Measurements from ENCODE around the gene KLF1. TPM values are rescaled to one million over a fixed set of nuclear protein-coding genes. Genes with fewer than 3 reads are reported as not detected.
A peak's percentile ranks its signal among the peaks of the same experiment; 100 is the strongest.

Gene KLF1
- polyA plus RNA-seq, 1 of the 3 experiments (the other 2 are of a cell fraction), result not detected

DNA sequence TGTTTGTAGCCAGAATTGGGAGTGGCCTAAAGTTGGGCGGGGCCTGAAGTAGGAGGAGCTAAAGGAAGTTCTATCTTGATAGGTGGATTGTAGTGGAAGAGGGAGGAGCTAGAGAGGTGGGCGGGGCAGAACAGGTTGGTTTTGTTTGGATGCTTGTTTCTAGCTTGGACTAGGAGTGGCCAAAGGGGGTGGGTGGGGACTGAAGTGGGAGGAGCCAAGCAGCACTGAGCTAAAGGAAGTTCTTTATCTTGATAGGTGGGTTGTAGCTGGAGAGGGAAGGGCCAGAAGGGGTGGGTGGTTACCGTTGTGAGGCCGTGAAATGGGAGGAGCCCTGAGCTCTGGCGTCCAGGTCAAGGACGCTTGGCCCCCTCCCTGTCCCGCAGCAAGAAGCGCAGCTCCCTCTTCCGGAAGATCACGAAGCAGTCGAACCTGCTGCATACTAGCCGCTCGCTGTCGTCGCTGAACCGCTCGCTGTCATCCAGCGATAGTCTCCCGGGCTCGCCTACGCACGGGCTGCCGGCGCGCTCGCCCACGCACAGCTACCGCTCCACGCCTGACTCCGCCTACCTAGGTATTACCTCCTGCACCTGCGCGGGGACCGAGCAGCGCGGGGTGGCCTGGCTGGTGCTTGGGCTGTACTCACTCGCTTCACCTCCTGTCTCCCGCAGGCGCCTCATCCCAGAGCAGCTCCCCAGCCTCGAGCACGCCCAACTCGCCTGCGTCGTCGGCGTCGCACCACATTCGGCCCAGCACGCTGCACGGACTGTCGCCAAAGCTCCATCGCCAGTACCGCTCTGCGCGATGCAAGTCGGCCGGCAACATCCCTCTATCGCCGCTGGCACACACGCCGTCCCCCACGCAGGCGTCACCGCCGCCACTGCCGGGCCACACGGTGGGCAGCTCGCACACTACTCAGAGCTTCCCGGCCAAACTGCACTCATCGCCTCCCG, 13.8 kb downstream of the KLF1 start:
- no peak overlapping the region for H3K4me2 ChIP-seq
- H3K4me3 ChIP-seq (ENCODE audit: low read depth in 2 of 2, low read length in 1 of 2), result no peak overlapping the region
- DNase-seq, result peak; percentile 83
- no peaks in the 10 kb centered on the region for H3K4me1 ChIP-seq (ENCODE audit: control insufficient read depth in 1 of 2, insufficient read depth in 2 of 2, low read depth in 1 of 2, low read length in 1 of 2)
- H3K9me3 ChIP-seq, result no peaks in the 10 kb centered on the region
- H3K36me3 ChIP-seq (replicated peaks in 1 of 2; ENCODE audit: control insufficient read depth in 1 of 2, insufficient read depth in 2 of 2, low read length in 1 of 2), result peaks cover 0 to 3% of the 10 kb centered on the region in 2 experiments
- no peaks in the 10 kb centered on the region for H3K27me3 ChIP-seq (ENCODE audit: insufficient read depth)
- peaks cover 7% of the 10 kb centered on the region for H3F3A ChIP-seq (replicated peaks; ENCODE audit: insufficient read depth)
- no peak overlapping the region for H2AFZ ChIP-seq (ENCODE audit: low read depth)
- 98% methylated on average over 70 of the region's 70 CpGs for WGBS (ENCODE audit: low lambda C conversion rate)
- no peak overlapping the region for H3K9ac ChIP-seq
- CTCF ChIA-PET, result interaction anchor here (0.6 to 10.3 kb wide), 7 partner anchors 7 to 458 kb away, joined by 3 to 62 read pairs (median 4); partner anchors contain the start of gene KLF1
- no peaks in the 10 kb centered on the region for H3K9me2 ChIP-seq
- no peaks in the 10 kb centered on the region for H3K79me2 ChIP-seq (ENCODE audit: insufficient read depth)
- TF ChIP-seq, protein P1, sequence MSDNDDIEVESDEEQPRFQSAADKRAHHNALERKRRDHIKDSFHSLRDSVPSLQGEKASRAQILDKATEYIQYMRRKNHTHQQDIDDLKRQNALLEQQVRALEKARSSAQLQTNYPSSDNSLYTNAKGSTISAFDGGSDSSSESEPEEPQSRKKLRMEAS (IDR thresholded peaks at IDR 0.05; ENCODE audit: low read depth), result no peak
- TF ChIP-seq RCOR1 (IDR thresholded peaks at IDR 0.05; ENCODE audit: low read length), result no peak
- TF ChIP-seq RXRA (IDR thresholded peaks at IDR 0.05; ENCODE audit: borderline replicate concordance, low read depth), result no peak
- no peak for TF ChIP-seq MEF2A (IDR thresholded peaks at IDR 0.05; ENCODE audit: borderline replicate concordance, low read depth)
- TF ChIP-seq GABPA (IDR thresholded peaks at IDR 0.05; ENCODE audit: low read depth), result no peak
- TF ChIP-seq NFIC (IDR thresholded peaks at IDR 0.05; ENCODE audit: borderline replicate concordance), result no peak
- TF ChIP-seq JUND (IDR thresholded peaks at IDR 0.05), result no peak
- TF ChIP-seq, protein P2, sequence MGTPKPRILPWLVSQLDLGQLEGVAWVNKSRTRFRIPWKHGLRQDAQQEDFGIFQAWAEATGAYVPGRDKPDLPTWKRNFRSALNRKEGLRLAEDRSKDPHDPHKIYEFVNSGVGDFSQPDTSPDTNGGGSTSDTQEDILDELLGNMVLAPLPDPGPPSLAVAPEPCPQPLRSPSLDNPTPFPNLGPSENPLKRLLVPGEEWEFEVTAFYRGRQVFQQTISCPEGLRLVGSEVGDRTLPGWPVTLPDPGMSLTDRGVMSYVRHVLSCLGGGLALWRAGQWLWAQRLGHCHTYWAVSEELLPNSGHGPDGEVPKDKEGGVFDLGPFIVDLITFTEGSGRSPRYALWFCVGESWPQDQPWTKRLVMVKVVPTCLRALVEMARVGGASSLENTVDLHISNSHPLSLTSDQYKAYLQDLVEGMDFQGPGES (IDR thresholded peaks at IDR 0.05; ENCODE audit: low read depth, low read length), result no peak
- no peak for TF ChIP-seq FOXJ3 (CRISPR knock-in tag; IDR thresholded peaks at IDR 0.05)
- TF ChIP-seq SMC3 (IDR thresholded peaks at IDR 0.05; ENCODE audit: low read depth, low read length), result no peak
- TF ChIP-seq RFX5 (IDR thresholded peaks at IDR 0.05; ENCODE audit: low read length), result no peak
- TF ChIP-seq, protein P3, sequence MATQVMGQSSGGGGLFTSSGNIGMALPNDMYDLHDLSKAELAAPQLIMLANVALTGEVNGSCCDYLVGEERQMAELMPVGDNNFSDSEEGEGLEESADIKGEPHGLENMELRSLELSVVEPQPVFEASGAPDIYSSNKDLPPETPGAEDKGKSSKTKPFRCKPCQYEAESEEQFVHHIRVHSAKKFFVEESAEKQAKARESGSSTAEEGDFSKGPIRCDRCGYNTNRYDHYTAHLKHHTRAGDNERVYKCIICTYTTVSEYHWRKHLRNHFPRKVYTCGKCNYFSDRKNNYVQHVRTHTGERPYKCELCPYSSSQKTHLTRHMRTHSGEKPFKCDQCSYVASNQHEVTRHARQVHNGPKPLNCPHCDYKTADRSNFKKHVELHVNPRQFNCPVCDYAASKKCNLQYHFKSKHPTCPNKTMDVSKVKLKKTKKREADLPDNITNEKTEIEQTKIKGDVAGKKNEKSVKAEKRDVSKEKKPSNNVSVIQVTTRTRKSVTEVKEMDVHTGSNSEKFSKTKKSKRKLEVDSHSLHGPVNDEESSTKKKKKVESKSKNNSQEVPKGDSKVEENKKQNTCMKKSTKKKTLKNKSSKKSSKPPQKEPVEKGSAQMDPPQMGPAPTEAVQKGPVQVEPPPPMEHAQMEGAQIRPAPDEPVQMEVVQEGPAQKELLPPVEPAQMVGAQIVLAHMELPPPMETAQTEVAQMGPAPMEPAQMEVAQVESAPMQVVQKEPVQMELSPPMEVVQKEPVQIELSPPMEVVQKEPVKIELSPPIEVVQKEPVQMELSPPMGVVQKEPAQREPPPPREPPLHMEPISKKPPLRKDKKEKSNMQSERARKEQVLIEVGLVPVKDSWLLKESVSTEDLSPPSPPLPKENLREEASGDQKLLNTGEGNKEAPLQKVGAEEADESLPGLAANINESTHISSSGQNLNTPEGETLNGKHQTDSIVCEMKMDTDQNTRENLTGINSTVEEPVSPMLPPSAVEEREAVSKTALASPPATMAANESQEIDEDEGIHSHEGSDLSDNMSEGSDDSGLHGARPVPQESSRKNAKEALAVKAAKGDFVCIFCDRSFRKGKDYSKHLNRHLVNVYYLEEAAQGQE (IDR thresholded peaks at IDR 0.05; ENCODE audit: low read depth, low read length), result no peak
- TF ChIP-seq USF2 (IDR thresholded peaks at IDR 0.05; ENCODE audit: borderline replicate concordance, low read depth, low read length), result no peak
- TF ChIP-seq, protein P4, sequence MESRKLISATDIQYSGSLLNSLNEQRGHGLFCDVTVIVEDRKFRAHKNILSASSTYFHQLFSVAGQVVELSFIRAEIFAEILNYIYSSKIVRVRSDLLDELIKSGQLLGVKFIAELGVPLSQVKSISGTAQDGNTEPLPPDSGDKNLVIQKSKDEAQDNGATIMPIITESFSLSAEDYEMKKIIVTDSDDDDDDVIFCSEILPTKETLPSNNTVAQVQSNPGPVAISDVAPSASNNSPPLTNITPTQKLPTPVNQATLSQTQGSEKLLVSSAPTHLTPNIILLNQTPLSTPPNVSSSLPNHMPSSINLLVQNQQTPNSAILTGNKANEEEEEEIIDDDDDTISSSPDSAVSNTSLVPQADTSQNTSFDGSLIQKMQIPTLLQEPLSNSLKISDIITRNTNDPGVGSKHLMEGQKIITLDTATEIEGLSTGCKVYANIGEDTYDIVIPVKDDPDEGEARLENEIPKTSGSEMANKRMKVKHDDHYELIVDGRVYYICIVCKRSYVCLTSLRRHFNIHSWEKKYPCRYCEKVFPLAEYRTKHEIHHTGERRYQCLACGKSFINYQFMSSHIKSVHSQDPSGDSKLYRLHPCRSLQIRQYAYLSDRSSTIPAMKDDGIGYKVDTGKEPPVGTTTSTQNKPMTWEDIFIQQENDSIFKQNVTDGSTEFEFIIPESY (IDR thresholded peaks at IDR 0.05; ENCODE audit: borderline replicate concordance, low read depth), result no peak
- TF ChIP-seq NRF1 (IDR thresholded peaks at IDR 0.05; ENCODE audit: low read depth, low read length), result no peak
- TF ChIP-seq POLR2AphosphoS5 (IDR thresholded peaks at IDR 0.05; ENCODE audit: low read depth, low read length), result no peak
- TF ChIP-seq, protein P5, sequence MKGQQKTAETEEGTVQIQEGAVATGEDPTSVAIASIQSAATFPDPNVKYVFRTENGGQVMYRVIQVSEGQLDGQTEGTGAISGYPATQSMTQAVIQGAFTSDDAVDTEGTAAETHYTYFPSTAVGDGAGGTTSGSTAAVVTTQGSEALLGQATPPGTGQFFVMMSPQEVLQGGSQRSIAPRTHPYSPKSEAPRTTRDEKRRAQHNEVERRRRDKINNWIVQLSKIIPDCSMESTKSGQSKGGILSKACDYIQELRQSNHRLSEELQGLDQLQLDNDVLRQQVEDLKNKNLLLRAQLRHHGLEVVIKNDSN (IDR thresholded peaks at IDR 0.05; ENCODE audit: borderline replicate concordance, low read depth), result no peak
- no peak for TF ChIP-seq TEAD4 (IDR thresholded peaks at IDR 0.05; ENCODE audit: borderline replicate concordance, insufficient read depth)
- TF ChIP-seq EZH2phosphoT487 (IDR thresholded peaks at IDR 0.05; ENCODE audit: borderline replicate concordance, low read depth), result no peak
- no peak for TF ChIP-seq SIN3A (IDR thresholded peaks at IDR 0.05; ENCODE audit: borderline replicate concordance, low read depth, low read length)
- H3K27ac ChIP-seq (ENCODE audit: low read depth in 2 of 2, low read length in 1 of 2), result no peak overlapping the region
- no peaks in the 10 kb centered on the region for H4K20me1 ChIP-seq (ENCODE audit: insufficient read depth)
- POLR2A ChIA-PET, result interaction anchor here (0.6 to 2.0 kb wide), 4 partner anchors 8 to 67 kb away, joined by 3 to 6 read pairs (median 3); partner anchors contain the start of genes DNASE2 and GCDH

All from SK-N-SH (cell line).